Measurements from ENCODE around the gene HM13. TPM values are rescaled to one million over a fixed set of nuclear protein-coding genes. Genes with fewer than 3 reads are reported as not detected.

The HM13 gene
- total RNA-seq, 1 donor from 2014 or later: 150 TPM

DNA sequence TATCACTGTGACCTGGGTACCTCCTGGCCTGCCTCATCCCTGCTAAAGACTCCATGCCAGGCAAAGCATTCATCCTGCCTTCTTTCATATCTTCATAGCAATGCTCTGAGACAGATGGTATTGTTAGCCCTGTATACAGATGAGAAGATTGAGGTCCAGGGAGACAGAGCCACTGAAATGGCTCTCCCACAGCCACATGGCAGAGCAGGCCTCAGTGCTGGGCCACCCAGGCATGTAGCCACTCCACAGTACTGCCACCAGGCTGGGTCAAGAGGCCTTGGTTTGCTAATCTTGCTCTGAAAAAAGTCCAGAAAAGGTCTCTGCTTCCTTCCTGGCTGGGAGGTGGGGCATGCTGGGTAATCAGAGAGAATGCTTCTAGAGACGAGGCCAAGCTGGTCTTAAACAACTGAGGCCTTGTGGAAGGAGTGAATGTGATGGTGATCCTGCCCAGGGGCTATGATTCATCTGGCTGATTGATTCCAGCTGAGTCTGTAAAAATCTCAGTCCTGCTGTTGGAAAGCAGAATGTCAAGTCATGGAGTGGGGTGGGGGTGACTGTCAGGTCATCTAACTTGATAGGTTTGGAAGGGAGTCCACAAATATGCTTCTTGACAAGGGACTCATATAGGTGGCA is 29.8 kb downstream of the HM13 start:
- DNase-seq (ENCODE audit: low read depth): peak; percentile 83

- DNase-seq (ENCODE audit: low read depth): no peak
Measured at GRCh38 chr20:31544600-31544999, 30.4 kb downstream of the HM13 start.

- DNase-seq (ENCODE audit: low read depth): peak; percentile 51
Measured at GRCh38 chr20:31545621-31546040, 31.4 kb downstream of the HM13 start.

- peak; percentile 79 for DNase-seq (ENCODE audit: low read depth)
Measured at GRCh38 chr20:31547017-31547675, 32.9 kb downstream of the HM13 start.

- DNase-seq (ENCODE audit: low read depth): no peak
Measured at GRCh38 chr20:31547720-31548298, 33.6 kb downstream of the HM13 start.

- DNase-seq (ENCODE audit: low read depth): no peak
Measured at GRCh38 chr20:31548820-31549512, 34.7 kb downstream of the HM13 start.

GRCh38 chr20:31549513-31549880 is 35.3 kb downstream of the HM13 start:
- DNase-seq (ENCODE audit: low read depth): no peak

DNA sequence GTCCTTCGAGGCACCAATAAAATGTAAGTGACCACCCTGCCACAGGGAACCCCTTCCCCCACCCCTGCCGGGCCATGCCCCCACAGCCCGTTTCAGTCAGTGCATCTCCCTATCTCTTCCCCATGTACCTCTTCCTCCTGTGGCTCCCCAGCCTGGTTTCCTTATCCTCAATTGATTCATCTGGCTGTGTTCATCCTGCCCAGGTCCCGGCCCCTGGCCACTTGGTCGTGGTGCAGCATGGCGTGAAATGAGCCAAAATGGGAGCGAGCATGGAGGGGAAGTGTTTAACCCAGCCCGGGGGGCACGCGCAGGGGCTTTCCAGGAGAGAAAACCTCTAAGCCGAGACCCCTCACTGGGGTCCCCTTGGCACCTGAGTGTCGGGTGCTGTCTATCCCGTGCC is 35.9 kb downstream of the HM13 start:
- no peak for DNase-seq (ENCODE audit: low read depth)

GRCh38 chr20:31551163-31552081 is 37.2 kb downstream of the HM13 start:
- DNase-seq (ENCODE audit: low read depth): peak; percentile 98

- DNase-seq (ENCODE audit: low read depth): no peak
Measured at GRCh38 chr20:31555203-31555775, 41.0 kb downstream of the HM13 start.

GRCh38 chr20:31559704-31560093 is 45.5 kb downstream of the HM13 start:
- DNase-seq (ENCODE audit: low read depth): no peak

GRCh38 chr20:31560094-31560745 is 46.0 kb downstream of the HM13 start:
- DNase-seq (ENCODE audit: low read depth): peak; percentile 82

DNA sequence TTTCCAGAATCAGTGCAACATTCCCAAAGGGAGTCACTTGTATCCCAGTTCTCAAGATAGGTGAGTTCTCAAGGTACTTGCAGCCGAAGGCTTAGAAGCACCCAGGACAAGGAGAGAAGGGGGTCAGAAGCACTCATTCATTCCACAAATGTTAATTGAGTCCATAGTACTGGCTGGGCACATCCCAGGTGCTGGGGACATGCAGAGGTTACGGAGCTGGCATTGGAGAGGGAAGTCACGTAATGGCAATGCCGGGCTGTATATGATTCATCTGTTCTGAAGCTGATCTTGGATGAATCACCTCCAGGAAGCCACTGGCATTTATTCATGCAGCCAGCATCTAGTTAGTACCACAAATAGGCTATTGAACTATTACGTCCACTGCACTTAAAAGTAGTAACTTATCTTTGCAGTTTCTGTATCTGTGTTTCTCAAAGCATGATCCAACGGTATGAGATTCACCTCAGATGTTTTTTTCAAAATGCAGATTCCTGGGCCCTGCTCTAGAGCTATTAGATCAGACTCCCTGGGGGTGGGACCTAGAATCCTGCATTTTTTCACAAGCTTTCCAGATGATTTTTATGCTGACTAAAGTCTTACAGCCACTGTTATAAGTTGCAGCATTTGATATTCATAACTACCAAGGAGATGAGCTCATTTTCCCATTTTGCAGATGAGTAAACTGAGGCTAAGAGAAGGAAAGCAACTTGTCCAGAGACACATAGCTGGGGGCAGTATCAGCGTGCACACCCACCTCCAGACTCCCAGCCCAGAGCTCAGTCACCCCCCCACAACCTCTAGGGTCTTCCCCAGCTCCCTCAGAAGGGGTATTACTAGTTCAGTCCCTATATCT is 46.7 kb downstream of the HM13 start:
- peak; percentile 99 for DNase-seq (ENCODE audit: low read depth)

DNA sequence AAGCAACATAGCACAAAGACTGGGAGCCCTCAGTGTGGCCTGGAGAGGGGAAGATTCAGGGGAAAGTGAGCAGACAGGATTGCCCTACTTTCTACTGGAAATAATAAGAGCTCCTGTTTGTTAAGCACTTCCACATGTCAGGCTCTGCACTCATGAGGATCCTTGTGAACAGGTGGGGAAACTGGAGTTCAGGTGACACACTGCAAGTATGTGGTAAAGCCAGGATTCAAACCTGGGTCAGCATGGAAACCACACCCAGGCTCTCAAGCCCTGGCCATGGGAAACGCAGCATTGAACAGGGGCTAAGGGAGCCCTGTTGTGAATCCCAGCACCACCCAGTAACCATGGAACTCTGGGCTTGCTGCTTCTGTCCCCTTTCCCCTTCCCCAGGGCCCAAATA is 48.0 kb downstream of the HM13 start:
- DNase-seq (ENCODE audit: low read depth): peak; percentile 58

DNA sequence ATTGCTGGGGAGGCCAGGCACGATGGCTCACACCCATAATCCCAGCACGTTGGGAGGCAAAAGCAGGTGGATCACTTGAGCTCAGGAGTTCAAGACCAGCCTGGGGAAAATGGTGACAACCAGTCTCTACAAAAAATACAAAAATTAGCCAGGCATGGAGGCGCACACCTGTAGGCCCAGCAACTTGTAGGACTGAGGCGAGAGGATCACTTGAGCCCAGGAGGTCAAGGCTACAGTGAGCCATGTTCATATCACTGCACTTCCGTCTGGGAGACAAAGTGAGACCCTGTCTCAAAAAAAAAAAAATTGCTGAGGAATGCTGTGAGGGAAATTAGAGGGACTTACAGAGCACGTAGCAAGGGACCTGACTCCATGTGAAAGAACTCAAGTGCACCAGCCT is 50.0 kb downstream of the HM13 start:
- no peak for DNase-seq (ENCODE audit: low read depth)

DNA sequence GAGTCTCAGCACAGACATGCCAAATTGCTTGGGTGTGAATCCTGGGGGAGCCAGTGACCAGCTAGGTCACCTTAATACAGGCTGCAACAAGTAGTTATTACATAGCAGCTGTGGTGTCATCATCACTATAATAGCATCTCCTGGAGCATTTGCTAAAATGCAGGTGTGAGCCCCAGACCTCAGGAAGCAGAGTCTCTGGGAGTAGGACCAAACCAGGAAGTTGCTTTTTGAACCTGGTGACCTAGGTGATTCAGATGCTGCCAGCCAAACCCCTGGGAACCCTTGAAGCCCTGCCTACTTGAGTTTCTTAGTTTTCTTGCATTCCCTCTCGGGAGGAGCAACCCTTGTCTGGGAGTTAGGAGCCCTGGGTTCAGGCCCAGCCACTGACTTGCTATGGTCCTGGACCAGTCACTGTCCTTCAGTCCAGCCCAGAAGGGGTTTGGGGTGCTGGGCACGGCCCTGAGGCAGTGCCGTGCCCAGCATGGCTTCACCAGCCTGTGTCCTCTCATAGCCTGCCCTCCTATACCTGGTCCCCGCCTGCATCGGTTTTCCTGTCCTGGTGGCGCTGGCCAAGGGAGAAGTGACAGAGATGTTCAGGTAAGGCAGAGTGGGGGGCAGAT is 51.6 kb downstream of the HM13 start:
- DNase-seq (ENCODE audit: low read depth): no peak

DNA sequence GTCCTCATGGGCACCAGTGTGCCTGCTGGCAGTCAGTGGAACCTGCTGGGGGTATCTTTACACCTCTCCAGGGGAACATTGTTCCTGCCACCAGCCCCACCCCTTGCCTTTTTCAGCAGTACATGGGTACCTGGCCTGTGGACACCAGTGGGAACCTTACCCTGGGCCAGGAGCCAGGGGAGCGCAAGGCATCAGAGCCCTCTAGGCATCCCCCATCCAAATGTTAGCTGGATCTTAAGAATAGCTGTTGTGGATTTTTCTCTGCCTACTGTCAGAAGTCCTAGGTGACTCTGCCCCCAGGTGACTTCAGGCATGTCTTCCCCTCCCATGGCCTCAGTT is 52.0 kb downstream of the HM13 start:
- DNase-seq (ENCODE audit: low read depth): no peak

GRCh38 chr20:31566658-31567379 is 52.6 kb downstream of the HM13 start:
- DNase-seq (ENCODE audit: low read depth): no peak

DNA sequence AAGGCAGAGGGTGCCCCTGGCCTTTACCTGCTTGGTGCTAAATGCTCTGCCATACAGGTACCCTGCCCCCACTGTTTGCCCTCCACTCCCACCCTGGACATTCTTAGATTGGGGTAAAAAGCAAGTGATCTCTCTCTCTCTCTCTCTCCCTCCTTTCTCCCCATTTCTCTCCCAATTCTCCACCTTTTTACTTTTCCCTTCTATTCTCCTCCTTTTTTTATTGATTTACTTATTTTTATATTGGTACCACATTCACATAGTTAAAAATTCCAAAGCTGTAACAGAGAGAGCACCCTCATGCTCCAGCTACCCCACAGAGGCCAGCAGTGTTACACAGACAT is 53.1 kb downstream of the HM13 start:
- no peak for DNase-seq (ENCODE audit: low read depth)

Data from renal cortical epithelial cell (primary cell).